GM08714 (cell line): Measurements from ENCODE around the gene WDR88.
"Not testable (repeated sequence)": the region's sequence is repeated elsewhere in the genome, so short reads cannot be mapped to it uniquely, and the experiment has no call there.

Source experiments
- H3K4me3 ChIP-seq: fragments of 200-500 bp; sonication (Bioruptor generic); 2 replicates; pipeline ENCODE4 v1.5.1; 2014; ENCODE audit warnings: mild to moderate bottlenecking, low read length, inconsistent platforms
- ZNF274 ChIP-seq: IDR thresholded peaks from 2 replicates; pipeline ENCODE4 v1.6.1; 2012; ENCODE audit warnings: mild to moderate bottlenecking, low read depth, low read length

The WDR88 gene

DNA sequence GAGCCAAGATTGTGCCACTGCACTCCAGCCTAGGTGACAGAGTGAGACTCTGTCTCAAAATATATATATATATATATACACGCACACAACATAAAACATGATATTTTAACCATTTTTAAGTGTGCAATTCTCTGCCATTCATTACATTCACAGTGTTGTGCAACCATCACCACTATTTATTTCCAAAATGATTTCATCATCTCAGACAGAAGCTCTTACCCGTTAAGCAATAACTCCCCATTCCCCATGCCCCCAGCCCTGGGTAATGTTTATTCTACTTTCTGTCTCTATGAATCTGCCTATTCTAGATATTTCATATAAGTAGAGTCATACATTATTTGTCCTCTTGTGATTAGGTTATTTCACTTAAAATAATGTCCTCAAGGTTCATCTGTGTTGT lies 20.3 kb downstream of the WDR88 start:
- TF ChIP-seq ZNF274, result no peak
- H3K4me3 ChIP-seq, result no peak overlapping the region

GRCh38 chr19:33152625-33153024 lies 20.7 kb downstream of the WDR88 start:
- H3K4me3 ChIP-seq, result not testable (repeated sequence)

DNA sequence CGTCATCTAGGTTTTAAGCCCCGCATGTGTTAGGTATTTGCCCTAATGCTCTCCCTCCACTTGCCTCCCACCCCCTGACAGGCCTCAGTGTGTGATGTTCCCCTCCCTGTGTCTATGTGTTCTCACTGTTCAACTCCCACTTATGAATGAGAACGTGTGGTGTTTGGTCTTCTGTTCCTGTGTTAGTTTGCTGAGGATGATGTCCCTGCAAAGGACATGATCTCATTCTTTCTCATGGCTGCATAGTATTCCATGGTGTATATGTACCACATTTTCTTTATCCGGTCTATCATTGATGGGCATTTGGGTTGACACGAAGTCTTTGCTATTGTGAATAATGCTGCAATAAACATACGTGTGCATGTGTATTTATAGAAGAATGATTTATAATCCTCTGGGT lies 22.4 kb downstream of the WDR88 start:
- H3K4me3 ChIP-seq, result not testable (repeated sequence)

GRCh38 chr19:33156334-33156733 lies 24.4 kb downstream of the WDR88 start:
- TF ChIP-seq ZNF274, result no peak
- H3K4me3 ChIP-seq, result no peak overlapping the region

GRCh38 chr19:33157906-33158305 lies 26.0 kb downstream of the WDR88 start:
- no peak overlapping the region for H3K4me3 ChIP-seq
- no peak for TF ChIP-seq ZNF274

GRCh38 chr19:33158365-33158764 lies 26.5 kb downstream of the WDR88 start:
- no peak overlapping the region for H3K4me3 ChIP-seq
- TF ChIP-seq ZNF274, result no peak

DNA sequence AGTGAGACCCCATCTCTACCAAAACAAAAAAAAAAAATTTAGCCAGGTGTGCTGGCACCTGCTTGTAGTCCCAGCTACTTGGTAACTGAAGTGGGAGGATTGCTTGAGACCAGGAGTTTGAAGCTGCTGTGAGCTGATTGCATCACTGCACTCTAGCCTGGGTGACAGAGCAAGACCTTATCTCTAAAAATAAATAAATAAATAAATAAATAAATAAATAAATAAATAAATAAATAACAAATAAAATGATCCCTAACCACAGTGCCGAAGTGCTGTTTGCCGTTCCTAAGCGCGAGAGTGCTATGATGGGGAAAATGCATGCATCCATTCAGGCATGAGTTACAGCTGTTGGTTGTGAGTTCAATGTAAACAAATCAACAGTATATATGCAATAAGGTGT lies 27.2 kb downstream of the WDR88 start:
- TF ChIP-seq ZNF274, result no peak
- no peak overlapping the region for H3K4me3 ChIP-seq

- H3K4me3 ChIP-seq, result no peak overlapping the region
- TF ChIP-seq ZNF274, result no peak
Measured at GRCh38 chr19:33159893-33160292, 28.0 kb downstream of the WDR88 start.

DNA sequence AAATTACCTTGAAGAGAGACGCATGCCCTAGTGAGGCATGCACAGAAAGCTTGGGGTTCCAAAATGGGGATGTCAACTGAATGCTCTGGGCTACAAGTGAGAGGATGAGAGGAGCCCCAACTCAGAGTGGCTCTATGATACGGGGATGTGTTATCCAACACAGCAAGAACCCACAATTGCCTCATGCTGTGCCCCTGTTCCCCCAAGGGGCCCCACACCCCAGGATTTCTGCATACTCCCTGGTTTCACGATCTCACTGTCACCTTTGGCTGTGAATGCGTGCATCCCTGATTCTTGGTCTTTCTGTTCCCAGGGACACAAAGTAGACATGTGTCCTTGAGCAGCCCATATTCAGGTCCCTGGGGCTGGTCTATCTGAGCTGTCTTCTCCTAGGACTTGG lies 29.3 kb downstream of the WDR88 start:
- no peak for TF ChIP-seq ZNF274
- no peak overlapping the region for H3K4me3 ChIP-seq

GRCh38 chr19:33163481-33163880 lies 31.6 kb downstream of the WDR88 start:
- no peak overlapping the region for H3K4me3 ChIP-seq
- TF ChIP-seq ZNF274, result no peak

- not testable (repeated sequence) for H3K4me3 ChIP-seq
Measured at GRCh38 chr19:33166037-33166436, 34.1 kb downstream of the WDR88 start.

DNA sequence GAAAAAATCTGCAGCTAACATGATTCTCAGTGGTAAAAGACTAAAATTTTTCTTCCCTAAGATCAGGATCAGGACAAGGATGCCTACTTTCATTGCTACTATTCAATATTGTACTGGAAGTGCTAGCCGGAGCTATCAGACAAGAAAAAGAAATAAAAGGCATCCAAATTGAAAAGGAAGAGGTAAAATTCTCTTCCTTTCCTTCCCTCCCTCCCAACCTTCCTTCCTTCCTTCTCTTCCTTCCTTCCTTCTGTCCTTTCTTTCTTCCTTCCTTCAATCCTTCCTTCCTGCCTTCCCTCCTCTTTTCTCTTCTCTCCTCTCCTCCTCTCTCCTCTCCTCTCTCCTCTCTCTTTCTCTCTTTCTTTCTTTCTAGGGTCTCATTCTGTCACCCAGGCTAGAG lies 35.5 kb downstream of the WDR88 start:
- no peak overlapping the region for H3K4me3 ChIP-seq
- TF ChIP-seq ZNF274, result no peak

DNA sequence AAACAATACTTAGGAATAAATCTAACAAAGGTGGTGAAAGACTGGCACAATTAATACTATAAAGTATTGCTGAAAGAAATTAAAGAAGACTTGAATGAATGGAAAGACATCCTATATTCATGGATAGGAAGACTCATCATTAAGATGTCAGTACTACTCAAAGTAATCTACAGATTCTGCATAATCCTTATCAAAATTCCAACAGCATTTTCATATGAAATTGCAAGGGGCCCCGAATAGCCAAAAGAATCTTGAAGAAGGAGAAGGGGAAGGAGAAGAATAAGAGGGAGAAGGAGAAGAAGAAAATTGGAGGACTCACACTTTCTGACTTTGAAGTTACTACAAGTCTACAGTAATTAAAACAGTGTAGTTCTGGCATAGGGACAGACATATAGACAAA lies 36.6 kb downstream of the WDR88 start:
- no peak for TF ChIP-seq ZNF274
- no peak overlapping the region for H3K4me3 ChIP-seq

DNA sequence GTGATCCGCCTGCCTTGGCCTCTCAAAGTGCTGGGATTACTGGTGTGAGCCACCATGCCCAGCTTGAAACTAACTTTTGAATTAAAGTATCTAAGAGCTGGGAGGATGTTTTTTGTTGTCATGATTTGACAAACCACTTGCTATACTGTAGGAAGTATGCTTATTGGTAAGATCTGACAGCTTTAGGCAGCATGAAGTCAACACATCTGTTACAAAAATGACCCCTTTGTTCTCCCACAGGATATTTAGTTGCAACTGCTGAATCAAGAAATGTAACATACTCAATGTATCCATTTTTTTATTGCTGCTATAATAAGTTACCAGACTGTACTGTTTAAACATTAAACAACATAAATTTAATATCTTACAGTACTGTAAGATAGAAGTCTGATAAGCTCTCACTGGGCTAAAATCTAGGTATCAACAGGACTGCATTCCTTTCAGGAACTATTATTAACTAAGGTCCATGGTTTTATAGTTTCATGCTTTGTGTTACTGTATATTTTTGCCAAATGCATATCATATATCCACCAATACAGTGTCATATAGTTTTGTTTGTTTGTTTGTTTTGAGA lies 39.4 kb downstream of the WDR88 start:
- TF ChIP-seq ZNF274, result no peak
- H3K4me3 ChIP-seq, result no peak overlapping the region

DNA sequence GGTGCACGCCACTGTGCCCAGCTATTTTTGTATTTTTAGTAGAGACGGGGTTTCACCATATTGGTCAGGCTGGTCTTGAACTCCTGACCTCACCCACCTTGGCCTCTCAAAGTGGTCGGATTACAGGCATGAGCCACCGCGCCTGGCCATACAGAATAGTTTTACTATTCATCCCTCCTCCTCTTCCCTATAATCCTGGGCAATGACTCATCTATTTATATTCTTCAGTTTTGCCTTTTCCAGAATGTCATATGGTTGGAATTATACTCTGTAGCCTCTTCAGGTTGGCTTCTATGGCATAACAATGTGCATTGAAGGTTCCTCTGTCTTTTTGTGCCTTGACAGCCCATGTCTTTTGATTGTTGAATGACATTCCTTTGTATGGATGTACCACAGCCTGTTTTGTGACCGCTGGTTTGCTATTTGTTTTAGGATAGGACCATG lies 40.0 kb downstream of the WDR88 start:
- no peak for TF ChIP-seq ZNF274
- H3K4me3 ChIP-seq, result no peak overlapping the region

DNA sequence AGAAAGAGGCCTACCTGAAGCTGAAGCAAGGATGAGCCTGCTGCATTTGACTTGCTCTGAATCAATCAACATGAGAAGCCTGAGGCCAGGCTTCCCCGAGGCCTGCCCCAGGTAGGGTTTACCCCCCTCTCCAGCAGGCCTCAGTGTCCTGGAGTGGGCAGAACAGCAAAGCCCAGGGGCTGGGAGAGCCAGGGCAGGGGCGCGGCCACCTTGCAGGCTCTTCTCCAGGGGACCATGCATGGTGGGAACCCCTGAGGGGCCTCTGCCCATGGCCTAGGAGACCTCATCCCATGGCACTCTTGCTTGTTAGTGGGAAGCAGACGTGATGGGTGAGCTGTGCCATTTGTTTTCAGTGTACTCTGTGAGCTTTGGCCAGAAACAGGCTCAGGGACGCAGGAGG lies 42.3 kb downstream of the WDR88 start:
- H3K4me3 ChIP-seq, result no peak overlapping the region
- TF ChIP-seq ZNF274, result no peak
